Hematopoietic multipotent progenitor cell treated with erythropoietin and hydrocortisone succinate and interleukin-3 and kit ligand, for 4 days (in vitro differentiated cells): ENCODE measurements around the gene FFAR1.
A peak's percentile ranks its signal among the peaks of the same experiment; 100 is the strongest.

Experiments
- DNase-seq: peaks from one replicate; pipeline ENCODE4 v3.0.0-alpha.2; 2015

The FFAR1 gene

DNA sequence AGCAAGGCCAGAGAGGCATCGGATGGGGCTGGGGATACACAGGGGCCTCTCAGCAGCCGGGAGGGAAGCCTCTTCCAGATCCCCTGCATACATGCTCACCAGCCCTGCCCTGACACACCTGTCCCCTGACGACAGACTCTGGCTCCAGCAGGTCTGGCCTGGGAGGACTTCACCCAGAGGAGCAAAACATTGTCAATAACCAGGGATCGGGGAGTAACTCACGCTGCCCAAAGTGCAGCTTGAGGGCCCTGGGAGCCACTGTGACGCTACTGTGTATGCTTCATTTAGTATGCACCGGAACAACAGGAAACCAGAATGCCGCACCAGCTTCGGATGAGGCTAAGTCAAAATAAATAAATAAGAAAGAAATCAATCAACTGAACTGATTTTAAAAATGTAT lies 31.1 kb upstream of the FFAR1 start:
- no peak for DNase-seq

DNA sequence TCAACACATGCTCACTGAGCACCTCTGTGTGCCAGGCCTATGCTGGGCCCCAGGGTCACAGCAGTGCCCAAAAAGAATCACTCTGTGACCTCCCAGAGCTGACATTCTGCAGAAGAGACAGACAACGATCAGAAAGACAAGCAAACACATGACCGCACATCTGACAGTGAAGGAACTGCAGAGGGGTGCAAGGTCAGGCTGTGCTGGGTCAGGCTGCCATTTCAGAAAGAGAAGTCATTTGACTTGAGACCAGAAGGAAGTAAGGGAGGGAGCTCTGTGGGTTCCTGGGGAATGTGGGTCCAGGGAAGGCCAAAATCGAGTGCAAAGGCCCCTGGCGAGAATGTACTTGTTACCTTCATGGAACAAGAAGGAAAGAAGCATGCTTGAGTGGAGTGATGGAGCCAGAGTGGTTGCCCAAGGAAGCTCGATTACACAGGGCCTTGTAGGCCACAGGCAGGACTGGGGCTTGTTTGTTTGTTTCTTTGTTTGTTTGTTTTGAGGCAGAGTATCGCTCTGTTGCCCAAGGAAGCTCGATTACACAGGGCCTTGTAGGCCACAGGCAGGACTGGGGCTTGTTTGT lies 30.1 kb upstream of the FFAR1 start:
- DNase-seq: peak; percentile 12

DNA sequence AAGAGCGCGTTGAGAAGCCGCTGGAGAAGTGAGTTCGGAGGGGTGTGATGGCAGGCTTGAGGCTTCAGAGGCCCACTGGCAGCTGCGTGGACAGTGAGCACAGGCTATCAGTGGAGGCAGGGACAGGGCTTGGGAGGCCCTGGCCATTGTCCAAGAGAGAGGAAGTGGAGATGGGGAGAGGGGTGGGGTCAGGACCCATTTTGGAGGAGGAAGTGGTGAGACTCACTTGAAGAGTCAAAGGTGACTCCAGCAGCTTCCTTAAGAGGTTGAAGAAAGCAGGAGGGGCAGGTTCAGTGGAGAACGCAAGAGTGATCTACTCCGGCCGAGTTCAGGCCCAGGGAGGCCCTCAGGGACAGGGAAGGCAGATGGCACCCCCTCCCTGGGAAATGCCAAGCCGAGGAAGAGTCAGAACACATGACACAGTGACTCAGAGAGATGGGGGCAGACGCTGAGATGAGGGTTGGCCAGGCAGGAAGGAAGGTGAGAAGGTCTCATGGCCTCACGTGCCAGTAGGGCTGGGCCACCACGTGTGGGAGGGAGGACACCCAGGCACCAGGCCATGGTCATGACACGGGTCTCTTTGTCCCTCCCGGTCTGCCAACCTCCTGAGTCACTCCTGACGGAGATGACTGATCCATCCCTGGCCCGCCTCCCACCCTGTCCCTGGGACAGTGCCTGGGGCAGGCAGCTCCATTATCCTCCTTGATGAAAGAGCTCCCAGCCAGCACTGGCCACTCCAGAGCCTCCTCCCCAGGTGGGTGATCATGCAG lies 28.8 kb upstream of the FFAR1 start:
- peak; percentile 21 for DNase-seq

DNA sequence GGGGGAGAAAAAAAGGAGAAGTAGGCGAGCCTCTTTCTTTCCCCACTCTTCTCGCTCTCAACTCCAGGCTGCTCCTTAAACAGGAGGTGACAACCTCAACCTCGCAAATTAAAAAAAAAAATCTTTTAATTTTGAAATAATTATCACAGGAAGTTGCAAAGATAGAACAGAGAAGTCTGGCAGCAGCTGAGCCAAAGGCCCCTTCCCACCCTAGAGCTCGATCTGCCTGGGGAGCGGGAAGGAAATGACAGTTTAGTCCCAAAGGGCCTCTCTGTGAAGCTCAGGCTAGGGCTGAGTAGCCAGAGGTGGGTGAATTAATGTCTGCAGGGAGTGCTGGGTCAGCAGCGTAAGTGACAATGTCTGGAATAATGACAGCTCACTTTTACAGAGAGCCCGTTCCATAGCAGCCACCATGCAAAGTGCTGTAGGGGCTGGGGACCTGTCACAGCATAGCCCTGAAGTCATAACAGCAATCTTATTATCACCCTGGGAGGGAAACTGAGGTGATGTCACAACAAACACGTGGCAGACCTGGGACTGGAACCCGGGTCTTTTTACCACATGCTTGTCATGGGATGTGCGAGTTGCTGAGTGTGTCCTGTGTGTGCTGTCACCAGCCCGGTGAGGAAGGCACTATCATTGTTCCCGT lies 27.5 kb upstream of the FFAR1 start:
- peak; percentile 38 for DNase-seq

DNA sequence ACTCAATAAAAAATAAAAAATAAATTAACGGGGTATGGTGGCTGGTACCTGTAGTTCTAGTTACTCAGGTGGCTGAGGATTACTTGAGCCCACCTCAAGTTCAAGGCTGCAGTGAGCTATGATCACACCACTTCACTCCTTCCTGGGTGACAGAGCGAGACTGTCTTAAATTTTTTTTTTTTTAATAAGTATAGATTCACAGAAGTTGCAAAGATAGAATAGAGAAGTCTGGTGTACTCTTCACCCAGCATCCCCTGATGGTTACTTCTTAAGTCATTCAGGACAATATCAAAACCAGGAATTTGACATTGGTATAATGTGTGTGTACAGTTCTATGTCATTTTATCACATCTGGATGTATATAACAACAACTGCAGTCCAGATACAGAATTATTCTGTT lies 26.4 kb upstream of the FFAR1 start:
- no peak for DNase-seq

DNA sequence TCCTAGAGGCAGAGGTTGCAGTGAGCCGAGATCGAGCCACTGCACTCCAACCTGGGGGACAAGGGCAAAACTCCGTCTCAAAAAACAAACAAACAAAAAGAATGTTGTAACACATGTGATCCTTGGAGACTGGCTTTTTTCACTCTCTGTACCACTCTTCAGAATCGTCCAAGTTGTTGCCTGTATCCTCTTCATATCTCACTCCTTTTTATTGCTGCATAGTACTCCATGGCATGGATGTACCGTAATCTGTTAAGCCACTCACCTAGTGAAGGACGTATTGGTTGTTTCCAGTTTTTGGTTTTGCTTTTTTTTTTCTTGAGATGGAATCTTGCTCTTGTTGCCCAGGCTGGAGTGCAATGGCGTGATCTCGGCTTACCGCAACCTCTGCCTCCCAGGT lies 25.7 kb upstream of the FFAR1 start:
- DNase-seq: no peak

DNA sequence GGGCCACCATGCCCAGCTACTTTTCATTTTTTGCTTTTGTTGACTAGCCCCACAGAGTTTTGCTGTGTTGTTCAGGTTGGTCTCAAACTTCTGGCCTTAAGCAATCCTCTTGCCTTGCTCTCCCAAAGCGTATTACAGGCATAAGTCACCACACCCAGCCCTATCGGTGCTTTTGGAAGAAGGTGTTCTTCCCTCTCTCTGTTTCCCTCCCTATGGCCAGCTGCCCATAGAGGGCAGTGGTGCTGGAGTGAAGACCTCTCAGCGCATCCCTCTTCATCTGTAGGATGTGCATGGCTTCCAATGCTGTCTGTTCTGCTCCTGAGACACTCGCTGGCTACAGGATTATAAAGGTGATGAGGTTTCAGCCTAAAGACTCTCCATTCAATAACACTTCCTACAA lies 20.1 kb upstream of the FFAR1 start:
- DNase-seq: peak; percentile 34

DNA sequence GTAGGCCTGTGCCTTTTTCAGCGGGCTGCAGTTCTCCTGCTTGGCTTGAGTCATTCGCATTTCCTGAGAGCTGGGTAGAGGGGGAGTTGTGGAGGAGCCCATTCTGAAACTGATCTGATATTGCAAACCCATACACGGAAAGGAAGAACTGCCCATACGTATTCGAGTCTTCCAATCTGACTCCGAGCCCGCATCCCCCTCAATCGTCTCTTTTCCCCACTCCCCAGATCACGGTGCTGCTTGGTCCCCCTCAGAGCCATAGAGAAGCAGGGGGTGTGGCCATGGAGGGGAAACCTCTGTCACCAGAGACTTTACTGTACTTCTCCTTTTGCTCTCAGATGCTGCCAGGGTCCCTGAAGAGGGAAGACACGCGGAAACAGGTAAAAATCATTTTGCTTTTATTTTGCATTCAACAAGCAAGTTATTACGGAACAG lies 18.8 kb upstream of the FFAR1 start, which contains the start of gene CD22:
CD22 (plus strand) TSS at position 337 of the 435 bp plus-strand sequence. CDS start 2,854 bp downstream, outside the sequence.
- peak; percentile 70 for DNase-seq

DNA sequence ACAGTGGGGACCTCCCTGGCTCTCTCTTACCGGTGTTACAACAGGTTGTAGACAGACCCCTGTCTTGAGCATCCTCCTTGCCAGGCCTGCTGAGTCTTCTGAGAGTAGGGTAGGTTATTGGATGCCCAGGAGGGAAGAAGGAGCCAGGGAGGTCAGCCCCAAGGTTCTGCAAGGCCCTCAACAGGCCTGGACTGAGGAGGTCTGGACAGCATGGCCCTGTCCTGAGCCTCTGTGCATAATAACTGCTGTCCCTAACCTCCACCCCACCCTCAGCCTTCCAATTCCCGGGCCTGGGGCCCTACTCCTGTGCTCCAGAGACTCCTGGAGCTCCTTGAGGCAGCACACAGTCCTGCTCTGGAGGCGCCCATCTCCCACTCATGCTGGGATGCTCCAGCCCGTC lies 18.4 kb upstream of the FFAR1 start:
- no peak for DNase-seq

DNA sequence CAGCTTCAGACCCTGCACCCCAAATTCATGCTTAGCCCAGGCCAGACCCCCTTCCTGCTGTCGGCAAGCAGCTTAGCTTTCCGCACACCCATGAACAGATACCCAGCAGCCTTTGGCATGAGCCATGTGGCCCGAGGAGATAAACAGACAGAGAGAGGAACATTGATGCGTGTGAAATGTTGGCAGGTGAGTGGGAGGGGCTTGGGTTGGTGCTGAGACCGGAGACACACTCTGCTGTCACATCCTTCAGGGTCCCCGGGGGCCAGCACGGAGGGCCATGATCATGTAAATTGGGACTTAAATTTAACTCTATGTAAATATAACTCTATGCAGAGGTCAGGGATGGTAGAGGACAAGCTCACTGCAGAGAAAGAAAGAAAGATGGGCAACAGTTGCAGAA lies 17.2 kb upstream of the FFAR1 start:
- peak; percentile 44 for DNase-seq

DNA sequence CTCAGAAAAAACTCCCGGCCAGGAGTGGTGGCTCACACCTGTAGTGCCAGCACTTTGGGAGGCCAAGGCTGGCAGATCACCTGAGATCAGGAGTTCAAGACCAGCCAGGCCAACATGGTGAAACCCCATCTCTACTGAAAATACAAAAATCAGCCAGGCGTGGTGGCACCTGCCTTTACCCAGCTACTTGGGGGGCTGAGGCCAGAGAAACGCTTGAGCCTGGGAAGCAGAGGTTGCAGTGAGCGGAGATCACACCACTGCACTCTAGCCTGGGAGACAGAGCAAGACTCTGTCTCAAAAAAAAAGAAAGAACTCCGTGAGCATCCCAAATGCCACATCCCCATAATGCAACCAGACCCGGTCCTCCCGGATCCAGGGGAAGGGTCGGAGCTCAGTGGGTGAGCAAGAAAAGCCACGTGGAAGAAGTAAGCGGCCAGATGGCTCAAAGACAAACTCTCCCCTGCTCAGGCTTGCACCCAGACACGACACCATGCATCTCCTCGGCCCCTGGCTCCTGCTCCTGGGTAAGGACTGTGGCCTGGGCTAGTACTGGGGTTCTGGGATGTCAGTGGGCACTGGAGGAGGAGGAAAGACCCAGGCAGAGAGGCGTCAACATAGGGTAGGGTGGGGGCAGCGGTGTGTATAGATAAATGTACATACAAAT lies 16.0 kb upstream of the FFAR1 start:
- DNase-seq: no peak

DNA sequence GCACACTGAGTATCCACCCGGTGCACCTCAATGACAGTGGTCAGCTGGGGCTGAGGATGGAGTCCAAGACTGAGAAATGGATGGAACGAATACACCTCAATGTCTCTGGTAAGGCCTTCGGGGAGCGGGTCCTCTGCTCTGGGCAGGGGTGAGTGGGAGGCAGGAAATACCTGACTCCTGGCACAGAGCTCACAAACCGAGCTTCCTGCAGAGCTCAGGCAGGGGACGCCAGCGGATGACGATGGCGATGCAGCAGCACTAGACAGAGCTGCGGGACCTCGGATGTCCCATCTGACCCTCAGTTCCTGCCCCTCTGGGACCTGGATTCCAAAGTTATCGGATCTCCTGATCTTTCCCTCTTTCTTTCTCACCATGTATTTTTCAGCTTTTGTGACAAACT lies 14.9 kb upstream of the FFAR1 start:
- DNase-seq: no peak

DNA sequence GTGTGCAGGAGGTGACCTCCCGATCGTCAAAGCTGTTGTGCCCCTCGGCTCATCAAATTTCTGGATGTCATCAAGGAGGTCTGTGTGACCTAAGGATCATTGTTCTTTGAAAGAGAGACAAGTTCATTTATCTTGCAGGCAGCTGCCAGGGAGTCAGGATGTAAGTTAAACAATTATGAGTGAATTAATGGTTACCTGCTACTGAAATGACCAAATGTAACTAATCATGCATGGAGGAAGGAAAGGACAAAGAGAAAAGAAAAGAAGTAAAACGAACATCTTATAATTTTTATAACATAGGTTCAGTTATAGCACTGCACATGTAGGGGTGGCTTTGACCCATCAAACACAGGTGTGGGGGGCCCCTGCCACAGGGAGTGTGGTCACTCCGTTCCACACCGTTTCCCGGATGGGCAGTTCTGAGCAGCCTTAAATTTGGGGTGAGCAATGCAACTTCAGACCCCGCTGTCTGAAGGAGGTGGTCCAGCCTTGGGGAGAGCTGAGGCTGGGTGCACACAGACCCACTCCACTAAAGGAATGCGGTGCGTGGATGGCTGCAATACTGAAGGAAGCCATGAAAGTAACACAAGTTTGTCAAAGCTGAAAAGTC lies 13.5 kb upstream of the FFAR1 start:
- no peak for DNase-seq

DNA sequence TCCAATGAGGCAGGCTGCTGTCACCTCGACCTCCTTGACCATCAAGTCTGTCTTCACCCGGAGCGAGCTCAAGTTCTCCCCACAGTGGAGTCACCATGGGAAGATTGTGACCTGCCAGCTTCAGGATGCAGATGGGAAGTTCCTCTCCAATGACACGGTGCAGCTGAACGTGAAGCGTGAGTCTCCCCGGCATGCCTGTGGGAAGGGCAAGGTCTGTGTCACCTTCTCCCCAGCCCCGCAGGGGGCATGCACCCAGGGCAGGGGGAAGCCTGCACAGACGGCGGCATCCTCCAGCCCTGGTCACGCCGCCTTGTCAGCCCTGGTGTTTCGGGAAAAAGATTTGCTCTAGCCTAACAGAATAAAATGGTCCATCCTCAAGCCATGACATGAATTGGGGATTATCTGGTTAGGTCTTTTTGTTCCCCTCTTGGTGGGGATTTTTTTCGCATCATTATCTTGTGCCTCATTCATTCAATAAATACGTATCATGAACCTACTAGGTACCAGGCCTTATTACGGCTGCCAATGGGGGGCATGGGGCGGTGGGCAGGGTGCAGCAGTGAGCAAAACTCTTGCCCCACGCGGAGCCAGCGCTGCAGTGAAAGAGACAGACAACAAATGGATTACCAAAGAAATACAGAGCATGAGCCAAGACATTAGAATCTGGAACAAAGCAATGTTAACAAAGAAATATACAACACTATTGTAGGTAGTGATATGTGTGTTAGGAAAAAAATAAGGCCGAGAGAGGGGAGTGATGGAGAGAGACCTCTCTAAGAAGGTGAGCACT lies 11.3 kb upstream of the FFAR1 start:
- DNase-seq: no peak

DNA sequence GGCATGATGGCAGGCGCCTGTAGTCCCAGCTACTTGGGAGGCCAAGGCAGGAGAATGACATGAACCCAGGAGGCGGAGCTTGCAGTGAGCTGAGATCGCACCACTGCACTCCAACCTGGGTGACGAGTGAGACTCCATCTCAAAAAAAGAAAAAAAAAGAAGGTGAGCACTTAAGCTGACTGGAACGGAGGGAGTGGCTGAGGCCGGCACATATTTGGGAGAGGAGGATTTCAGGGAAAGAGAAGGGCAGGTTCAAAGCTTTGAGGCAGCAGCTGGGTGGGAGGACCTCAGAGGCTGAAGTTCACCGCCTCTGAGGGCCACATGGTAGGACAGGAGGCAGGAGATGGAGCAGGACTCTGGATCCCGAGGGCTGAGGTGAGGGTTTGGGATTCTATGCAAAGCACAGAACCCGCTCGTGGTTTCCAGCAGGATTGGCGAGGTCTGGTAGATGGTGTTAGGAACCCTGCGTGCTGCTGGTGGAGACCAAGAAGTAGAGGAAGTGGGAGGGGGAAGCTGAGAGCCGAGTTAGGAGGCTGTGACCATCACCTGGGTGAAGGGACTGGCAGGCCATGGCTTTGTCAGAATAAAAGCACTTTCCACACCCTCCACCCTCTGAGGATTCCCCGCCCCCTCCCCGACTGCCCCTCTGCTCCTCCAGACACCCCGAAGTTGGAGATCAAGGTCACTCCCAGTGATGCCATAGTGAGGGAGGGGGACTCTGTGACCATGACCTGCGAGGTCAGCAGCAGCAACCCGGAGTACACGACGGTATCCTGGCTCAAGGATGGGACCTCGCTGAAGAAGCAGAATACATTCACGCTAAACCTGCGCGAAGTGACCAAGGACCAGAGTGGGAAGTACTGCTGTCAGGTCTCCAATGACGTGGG lies 10.4 kb upstream of the FFAR1 start:
- no peak for DNase-seq

DNA sequence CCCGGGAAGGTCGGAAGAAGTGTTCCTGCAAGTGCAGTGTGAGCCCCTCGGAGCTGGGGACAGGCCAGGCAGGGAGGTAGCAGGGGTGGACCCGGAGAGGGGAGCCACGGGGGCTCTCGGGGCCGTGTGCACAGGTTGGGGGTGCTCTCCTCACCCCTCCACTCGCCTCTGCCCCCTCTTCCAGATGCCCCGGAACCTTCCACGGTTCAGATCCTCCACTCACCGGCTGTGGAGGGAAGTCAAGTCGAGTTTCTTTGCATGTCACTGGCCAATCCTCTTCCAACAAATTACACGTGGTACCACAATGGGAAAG lies 9.8 kb upstream of the FFAR1 start:
- no peak for DNase-seq

DNA sequence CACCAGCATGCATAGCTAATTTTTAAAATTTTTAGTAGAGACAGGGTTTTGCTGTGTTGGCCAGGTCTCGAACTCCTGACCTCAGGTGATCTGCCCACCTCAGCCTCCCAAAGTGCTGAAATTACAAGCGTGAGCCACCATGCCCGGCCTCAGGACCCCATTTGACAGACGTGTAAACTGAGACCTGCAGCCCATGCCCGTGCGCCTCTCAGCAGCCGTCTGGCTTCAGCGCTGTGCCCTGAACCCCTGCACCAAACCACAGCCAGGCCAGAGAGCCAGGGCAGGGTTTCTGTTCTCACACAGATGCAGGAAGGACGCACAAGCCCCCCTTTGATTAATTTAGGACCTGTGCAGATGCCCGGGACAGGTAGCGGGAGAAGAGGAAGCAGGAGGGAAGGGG lies 7.3 kb upstream of the FFAR1 start:
- no peak for DNase-seq

DNA sequence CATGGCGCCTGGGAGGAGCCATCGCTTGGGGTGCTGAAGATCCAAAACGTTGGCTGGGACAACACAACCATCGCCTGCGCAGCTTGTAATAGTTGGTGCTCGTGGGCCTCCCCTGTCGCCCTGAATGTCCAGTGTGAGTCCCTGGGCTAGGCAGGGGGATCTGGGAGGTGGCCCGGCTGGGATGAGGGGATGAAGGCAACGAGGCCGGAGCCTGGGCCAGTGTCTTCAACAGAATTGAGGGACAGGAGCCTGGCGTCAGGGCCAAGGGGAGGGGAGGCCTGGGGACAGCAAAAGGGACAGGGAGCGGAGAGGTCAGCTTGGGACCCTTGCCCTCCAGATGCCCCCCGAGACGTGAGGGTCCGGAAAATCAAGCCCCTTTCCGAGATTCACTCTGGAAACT lies 6.7 kb upstream of the FFAR1 start:
- no peak for DNase-seq

DNA sequence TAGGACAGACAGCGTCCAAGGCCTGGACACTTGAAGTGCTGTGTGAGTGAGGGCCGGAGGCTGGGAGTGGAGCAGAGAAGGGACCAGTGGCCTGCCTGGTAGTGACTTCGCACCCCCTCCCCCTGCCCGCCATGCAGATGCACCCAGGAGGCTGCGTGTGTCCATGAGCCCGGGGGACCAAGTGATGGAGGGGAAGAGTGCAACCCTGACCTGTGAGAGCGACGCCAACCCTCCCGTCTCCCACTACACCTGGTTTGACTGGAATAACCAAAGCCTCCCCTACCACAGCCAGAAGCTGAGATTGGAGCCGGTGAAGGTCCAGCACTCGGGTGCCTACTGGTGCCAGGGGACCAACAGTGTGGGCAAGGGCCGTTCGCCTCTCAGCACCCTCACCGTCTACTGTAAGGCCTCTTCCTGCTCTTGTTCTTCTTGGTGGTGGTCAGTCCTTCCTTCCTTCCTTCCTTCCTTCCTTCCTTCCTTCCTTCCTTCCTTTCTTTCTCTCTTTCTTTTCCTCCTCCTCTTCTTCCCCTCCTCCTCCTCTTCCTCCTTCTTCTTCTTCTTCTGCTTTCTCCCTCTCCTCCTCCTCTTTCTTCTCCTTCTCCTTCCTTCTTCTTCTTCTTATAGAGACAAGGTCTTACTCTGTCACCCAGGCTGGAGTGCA lies 6.0 kb upstream of the FFAR1 start:
- DNase-seq: no peak

DNA sequence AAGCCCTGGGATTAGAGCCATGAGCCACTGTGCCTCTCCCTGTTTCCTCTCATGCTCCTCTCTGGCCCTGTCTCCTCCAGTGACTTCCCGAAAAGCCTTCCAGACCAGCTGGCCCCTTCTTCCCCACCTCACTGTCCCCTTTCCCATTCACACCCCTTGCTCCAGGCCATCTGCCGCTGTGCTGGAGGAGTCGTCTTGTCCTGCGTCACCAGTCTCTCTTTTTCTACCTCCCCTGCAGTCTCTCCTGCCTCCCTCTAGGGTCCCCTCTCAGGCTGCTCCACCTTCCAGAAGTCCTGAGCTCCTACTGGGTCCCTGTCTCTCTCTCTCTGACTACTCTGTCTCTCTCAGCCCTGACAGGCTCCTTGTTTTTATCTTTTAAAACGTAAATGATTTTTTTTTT lies 5.3 kb upstream of the FFAR1 start:
- DNase-seq: no peak

DNA sequence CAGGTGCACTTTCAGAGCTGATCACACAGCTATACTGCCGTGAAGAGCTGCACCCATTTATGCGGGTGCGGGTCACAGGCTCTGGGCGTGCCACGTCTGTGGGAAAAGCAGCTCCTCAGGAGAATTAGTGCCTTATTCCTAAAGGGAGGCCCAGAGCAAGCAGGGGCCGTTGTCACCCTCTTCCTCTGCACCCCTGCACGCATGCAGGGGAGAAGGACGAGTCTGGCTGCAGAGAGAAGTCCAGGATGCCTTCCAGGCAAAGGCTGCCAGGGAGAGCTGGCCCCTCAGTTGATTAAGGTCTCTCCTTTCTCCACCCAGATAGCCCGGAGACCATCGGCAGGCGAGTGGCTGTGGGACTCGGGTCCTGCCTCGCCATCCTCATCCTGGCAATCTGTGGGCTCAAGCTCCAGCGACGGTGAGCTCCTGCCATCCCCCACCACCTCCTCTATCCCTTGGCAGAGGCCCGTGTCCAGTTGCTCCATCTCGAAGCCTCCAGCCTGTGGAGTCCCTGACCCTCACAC lies 3.1 kb upstream of the FFAR1 start:
- DNase-seq: no peak
